Ammon's horn (tissue), 1 donor: ENCODE results near the gene ACTN4.

ENCODE experiments used
- DNase-seq: peaks from one replicate; pipeline ENCODE4 v3.0.0-alpha.2; 2016; ENCODE audit warnings: low spot score

The ACTN4 gene

DNA sequence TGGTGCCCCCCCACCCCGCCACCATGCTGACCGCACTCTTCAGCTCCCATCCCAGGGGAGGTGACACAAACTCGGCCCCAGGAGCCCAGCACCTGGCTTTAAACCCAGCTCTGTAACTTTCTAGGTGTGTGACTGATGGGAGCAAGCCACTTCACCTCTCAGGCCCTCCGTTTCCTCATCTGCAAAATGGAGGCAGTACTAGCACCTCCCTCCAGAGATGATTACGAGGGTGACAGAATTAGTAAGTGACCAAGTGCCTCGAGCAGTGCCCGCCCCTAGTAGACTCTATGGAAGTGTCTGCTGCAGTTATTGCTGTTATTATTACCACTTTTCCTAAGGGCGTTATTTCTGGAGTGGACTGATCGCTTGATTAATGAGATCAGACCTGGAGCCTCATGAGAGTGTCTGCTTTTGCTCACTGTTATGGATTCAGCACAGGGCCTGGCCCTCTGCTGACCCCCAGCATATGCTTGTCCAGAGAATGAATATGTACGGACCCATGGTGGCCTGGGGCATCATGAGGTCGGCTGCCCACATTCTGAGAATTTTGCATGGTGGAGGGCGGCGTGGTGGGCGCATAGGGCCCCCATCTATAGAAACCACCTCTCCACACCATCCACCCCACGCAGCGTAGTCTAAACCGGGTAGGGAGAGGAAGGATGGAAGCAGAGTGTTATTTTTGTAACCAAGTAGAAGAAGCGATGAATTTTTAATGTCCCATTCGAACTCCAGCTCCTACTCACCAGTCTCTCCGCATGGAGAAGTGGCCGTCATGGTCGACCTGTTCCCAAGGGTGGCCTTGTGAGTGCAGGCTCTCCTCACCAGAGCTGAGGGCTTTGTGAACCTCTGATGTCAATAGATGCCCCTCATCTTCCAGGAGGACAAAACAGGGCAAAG is 48.6 kb downstream of the ACTN4 start:
- DNase-seq = no peak

DNA sequence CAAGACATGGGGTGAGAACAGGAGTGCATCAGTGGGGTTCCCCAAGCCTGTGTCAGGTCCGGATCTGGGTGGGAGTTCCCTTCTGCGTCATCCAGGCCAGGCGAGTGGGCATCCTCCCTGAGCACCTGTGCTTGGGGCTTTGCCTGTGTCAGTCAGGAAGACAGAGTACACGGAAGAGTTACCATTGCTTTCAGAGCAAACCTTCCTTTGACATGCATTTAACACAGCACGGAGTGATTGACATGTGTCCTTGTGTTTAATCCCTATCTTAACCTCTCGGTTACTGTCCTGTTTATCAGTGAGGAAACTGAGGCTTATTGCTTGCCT is 49.2 kb downstream of the ACTN4 start:
- no peak for DNase-seq

DNA sequence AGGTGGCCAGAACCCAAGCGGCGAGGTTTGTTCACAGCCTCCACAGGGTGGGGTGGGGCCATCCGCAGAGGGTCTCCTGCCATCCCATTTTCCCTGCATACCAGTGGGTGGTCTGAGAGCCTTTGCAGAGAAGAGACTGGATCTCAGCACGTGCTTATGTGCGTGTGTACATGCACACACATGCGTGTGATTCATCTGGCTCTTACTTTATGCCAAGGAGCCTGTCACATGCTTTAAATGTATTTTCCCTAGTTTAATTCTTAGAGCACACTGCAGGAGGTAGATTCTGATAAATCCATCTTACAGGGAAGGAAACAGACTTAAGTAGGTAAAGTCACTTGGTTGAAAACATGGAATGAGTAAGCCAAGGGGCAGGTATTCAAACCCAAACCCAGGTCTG is 49.7 kb downstream of the ACTN4 start:
- DNase-seq = no peak

DNA sequence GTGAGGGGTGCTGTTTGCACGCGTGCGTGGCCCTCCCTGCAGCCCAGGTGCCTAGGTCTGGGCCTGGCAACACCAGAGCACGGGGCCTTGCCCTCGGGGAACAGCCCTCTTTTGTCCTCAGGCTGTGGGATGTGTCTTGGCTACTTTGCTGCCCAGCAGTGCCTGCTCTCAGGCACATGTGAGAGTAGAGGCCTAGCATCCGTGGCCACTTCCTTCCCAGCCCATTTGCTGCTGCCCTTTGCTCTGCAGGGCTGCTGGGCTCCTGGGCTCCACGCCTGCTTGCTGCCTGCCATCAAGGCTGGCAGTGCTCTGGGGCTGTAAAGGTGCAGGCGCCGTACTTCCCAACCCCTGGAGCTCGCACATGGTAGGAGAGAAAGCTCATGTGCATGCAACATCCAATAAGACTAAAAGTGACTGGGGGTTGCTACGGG is 50.2 kb downstream of the ACTN4 start:
- DNase-seq = no peak

DNA sequence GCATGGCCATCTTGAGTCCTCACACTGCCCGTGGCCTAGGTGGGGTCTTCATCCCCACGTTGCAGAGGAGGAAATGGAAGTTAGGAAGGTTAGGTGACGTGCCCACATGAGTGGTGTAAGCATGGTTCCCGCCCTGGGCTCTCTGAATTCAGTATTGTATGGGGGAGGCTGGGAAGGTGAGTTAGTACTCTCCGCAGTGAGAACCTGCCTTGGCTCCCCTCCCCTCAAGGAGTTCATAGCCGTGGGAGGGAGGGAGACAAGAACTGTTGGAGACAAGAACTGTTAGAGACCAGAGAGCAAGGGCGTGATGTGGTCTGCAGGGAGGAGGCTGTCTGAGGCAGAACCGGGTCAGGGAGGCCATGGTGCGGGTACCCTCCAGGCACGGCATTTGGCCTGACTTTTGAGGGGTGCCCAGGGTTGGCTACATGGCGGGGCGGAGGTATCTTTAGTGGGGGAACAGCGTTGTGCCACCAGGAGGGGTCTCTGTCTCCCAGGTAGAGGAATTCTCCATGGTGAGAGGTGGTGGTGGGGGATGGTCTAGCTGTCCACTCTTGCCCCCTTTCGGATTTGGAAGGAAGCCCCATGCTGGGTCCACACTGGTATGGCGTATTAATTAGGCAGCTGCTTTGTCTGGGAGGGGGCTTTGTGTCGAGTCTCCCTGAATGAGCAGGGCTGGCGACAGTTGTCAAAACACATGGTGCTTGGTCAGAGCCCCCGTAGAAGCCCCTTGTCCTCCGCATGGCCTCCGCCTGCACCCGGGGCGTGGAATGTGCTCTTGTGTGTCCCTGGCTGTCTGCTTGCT is 51.0 kb downstream of the ACTN4 start:
- no peak for DNase-seq

DNA sequence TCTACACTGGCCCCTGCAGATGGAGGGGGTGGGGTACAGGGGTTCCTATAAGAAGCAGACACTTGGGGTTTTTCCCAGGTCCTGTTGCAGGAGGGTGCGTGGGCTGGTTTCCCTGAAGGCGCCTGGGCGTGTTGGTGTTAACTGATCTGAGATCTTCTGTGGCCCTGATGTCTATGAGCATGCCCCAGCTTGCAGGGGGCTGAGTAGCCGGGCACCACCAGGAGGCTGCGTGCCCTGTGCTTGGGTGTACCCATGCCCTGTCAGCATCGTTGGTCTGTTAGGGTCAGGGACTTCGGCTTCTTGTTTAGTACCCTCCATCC is 51.5 kb downstream of the ACTN4 start:
- no peak for DNase-seq

DNA sequence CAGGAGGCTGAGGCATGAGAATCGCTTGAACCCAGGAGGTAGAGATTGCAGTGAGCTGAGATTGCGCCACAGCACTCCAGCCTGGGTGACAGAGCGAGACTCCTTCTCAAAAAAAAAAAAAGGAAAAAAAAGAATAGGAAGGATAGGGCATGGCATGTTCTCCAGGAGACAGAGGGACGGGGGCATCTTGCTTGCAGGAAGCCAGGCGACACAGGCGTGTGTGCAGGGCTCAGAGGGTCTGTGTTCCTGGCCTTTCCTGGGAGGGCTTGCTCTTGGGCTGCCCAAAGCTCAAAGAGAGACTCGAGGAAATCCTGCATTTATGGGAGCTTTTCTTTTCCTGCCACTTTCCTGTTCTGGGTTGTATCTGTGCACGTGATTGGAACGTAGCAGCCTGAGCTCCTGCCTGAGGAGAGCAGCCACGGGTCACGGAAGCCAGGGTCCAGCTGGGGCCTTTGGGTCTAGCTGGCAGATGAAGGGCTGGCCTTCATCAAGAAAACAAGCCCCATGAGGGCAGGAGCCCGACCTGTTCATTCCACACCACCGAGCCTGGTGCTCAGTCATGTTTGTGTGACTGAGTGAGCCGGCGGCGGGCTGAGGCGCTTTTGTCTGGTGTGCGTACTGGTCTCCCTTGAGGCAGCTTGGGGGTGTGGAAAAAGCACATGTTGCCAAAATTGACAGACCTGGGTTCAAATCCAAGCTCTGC is 52.3 kb downstream of the ACTN4 start:
- no peak for DNase-seq

DNA sequence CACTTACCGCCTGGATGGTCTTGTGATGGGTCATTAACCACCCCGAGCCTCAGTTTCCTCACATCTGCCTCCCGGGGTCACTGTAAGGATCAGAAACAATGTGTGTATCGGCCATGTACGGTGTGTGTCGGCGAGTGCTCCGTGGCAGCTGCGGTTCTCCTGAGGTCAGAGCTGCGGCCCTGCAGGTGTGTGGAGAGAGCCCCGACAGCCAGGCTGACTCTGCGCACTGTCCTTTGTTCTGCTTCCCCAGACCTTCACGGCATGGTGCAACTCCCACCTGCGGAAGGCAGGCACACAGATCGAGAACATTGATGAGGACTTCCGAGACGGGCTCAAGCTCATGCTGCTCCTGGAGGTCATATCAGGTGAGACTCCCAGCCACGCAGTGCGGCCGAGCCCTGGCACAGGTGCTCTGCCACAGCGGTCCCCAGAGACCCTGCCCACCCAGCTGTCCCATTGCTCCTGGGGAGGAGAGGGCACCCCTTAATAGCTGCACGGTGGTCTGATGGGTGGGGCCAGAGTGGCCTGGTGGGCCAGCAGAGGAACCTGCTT is 53.0 kb downstream of the ACTN4 start:
- no peak for DNase-seq

DNA sequence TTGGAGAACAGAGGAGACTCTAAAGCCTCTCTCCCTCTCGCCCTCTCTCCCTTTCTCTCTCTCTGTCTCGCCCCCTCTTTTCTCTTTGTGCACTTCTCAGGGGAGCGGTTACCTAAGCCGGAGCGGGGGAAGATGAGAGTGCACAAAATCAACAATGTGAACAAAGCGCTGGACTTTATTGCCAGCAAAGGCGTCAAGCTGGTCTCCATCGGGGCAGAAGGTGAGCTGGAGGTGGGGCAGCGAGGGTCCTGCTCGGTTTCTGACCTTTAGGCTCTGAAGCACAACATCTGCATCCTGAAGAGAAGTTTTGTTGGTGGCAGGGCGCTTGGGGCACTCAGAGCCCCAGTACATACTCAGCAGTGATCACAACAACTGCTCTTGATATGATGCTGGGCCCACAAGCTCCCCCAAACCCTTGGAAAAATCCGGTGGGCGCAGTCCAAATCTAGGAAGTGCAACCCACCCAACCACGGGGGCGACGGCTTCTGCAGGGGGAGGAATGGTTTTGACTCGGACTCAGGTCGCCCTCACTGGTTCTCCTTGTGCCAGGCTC is 53.5 kb downstream of the ACTN4 start:
- DNase-seq = no peak

DNA sequence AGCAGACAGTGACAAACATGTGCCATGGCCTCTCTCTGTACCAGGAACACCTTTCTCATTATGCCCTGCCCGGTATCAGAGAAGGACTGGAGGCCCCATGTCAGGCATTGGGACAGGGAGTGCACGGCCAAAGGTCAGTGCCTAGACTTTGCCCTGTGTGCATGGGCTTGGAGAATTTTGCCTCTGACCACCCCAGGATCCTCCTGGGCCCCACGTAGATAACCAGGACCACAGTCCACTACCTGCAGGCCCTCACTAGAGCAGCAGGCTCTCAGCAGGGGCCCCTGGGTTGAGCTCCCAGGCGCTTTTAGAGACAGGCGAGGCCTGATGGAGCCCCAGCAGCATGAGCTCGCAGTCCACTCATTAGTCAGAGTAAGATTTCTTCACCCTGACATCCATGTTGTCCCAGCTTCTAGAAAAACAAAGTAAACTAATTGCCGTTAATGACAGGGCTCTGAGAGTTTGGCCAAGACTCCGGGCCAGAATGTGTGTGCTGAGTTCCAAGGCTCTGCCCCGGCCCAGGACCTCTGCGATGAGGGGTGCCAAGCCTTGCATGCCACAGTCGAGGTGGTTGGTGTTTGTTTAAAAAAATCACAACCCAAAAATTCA is 54.1 kb downstream of the ACTN4 start:
- peak; percentile 31 for DNase-seq

DNA sequence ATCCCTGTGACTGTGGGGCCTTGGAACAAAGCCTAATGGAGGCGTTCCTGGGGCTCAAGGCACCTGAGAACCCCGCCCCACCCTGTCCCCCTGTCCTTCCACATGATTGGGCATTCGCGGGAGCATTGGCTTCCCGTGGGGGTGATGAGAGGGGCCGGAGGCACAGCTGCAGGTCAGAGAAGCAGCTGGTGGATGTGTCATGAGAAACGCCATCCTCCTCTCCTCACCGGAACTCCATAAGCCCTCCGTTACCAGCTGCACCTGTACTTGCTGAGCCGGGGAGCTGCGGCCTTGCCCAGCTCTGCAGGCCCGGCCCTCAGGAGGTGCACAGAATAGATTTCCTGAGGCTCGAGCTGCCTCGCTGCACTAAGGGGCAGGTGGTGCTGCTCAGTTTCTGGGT is 54.8 kb downstream of the ACTN4 start:
- DNase-seq = no peak

DNA sequence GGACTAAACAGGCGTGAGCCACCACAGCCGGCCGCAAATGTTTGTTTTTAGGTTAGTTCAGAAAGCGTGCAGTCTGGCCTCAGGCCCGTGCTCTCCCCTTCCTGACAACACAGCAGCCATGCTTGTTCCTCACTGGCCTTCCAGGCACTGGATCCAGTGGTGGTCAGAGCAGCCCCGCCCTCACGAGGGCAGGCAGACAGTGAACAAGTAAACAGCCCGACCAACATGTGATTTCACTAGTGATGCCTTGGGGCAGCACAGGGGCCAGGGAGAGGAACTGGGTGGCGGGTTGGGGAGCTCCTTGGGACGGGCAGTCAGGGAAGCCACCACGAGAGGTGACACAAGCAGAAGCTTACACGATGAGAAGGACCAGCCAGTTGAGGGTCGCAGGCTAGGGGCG is 56.1 kb downstream of the ACTN4 start:
- DNase-seq = no peak

DNA sequence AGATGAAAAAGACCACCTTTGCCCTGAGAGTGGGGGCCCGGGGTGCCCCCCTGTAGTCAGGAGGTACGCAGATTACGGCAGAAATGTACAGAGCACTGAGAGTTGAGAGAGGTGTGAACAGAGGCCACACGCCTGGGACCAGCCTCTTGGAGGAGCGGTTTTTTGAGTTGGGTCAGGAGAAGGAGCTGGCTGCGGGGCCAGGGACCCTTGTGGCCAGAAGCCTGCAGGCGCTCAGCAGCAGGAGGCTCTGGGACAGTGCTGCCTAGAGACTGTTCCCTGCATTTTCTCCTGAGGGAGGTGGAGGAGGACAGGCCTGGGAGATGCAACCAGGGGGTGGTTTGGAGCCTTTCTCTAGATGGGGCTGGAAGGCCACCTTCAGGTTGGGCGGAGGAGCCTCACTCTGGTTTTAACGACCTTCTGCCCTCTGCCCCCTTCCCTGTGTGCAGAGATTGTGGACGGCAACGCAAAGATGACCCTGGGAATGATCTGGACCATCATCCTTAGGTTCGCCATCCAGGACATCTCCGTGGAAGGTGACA is 57.1 kb downstream of the ACTN4 start:
- DNase-seq = no peak

DNA sequence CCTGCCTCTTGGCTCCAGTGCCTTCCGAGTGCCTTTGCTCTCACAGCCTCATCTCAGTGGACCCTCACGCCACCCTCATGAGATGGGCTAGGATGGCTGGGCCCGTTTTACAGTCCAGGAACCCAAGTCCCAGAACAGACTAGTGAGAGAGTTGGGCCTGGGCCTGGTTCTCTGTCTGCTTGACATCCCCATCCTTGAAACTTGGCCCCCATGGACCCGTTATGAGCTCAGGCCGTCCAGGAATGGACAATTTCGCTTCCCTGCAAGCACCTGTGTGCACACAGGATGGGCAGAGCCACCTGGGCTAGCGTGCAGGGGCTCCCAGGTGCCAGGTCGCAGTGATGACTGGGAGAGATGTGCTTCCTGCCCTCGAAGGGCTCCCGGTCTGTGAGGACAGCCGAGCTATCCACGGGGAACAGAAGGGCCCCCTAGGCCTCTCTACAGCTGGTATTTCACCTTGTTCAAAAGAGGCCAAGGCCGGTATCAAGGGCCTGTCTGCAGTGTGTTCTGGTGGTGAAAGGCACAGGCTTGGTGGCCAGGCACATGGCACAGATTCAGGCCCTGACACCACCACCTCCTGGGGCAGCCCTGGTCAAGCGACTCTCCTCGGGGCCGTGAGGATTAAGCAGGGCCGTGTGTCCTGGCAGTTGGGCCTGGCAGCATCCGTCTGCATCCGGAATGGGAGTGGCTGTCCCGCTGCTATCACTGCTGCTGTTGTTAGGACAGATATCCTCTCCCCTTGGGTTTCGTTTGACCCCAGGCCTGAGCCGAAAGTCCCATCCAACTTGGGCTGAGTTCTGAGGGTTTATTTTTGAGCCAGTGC is 58.0 kb downstream of the ACTN4 start:
- DNase-seq = no peak

DNA sequence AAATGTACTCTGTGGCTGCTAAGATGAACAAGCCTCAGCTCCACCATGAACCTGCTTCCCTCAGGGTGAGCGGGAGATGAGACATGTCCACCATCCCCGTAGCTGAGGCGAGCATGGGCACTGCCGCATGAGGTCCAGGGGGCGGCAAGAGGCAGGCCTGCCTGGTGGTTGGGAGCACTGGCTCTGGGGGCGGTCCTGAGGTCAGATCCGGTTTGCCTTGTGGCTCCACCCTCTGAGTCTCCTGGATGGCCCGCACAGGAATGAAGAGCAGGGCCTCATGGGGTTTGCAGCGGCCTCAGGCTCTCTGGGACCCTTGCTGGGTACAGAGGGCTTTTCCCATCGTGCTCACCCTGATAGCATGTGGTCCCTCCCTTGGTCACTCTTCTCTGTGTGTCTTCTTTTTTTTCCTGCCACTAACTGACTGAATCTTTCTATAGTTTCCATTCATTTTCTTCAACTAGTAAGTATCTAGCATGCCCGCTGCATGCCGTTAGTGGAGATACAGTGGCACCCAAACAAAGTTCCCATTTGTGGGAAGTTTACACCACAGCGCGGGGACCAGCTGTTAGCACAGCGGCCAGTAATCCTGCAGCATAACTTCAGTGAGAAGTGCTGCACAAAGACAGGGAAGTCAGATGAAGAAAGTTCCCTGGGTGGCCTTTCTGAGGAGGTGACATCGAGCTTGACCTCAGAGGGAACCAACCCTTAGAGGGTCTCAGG is 59.5 kb downstream of the ACTN4 start:
- DNase-seq = no peak

DNA sequence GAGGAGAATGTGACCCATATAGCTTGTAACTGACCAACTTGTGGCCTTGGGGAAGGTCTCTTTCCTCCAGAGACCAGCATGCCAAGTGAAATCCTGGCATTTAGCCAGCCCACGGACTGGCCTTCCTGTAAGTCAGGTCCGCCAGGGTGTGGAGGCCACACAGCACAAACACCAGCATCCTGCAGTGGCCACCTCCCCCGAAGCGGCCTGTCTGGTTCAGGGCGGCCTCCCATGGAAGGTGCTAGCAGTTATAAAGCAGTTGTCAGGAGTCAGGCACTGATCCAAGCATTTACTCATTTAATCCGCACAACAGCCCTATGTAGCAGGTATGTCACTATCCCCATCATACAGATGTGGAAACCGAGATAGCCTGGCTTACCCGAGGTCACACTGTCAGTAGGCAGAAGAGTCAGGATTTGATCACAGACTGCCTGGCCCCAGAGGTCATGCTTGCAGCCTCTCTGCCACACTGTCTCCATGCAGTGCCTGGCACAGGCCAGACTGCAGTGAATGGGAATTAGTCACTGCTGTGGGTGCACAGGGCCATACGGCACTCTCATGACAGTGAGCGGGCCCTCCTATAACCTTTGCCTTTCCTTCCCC is 60.2 kb downstream of the ACTN4 start:
- DNase-seq = peak; percentile 21

DNA sequence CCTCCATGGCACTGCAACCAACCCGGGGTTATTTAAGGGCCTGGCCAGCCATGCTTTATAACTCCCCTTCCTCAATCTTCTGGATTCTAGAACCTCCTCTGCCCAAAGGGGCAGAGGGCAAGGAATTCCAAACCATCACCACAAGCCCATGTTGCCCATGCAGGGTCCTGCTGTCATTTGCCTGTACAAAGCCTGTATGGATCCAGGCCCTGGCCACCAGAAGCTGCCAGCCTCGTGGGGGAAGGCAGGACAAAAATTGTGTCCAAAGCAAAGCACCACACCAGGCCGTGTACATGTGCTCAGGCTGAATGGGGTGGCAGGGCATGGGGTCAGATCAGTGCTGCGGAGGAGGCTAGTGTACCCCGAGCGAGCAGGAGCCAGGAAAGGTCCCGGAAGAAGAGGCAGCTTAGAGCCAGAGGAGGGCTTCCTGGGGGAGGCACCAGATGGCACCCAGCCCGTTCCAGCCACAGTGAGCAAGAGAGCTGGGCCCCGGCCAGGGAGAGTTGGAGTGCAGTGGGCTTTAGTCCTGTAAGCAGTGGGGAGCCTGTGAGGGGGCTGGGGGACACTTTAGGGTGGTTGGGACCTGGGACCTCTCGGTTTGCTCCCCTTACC is 61.1 kb downstream of the ACTN4 start:
- no peak for DNase-seq

DNA sequence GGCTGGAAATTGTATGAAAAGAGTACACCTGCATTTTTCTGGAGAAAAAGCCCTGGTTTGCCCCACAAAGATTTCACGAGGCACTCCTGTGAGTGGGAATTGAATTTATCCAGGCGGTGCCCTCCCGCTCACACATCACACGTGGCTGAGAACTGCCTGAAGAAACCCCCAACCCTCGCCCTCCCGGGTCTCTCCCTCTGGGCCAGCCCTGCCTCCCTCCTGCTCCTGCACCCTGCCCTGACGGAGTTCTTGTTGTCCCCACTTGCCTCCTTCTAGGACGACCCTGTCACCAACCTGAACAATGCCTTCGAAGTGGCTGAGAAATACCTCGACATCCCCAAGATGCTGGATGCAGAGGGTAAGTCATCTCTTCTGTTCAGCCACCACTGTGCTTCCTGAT is 61.7 kb downstream of the ACTN4 start:
- no peak for DNase-seq
